Measurements from ENCODE around the gene SLC38A1.
"Not testable (repeated sequence)": the region's sequence is repeated elsewhere in the genome, so short reads cannot be mapped to it uniquely, and the experiment has no call there.

Gene SLC38A1

DNA sequence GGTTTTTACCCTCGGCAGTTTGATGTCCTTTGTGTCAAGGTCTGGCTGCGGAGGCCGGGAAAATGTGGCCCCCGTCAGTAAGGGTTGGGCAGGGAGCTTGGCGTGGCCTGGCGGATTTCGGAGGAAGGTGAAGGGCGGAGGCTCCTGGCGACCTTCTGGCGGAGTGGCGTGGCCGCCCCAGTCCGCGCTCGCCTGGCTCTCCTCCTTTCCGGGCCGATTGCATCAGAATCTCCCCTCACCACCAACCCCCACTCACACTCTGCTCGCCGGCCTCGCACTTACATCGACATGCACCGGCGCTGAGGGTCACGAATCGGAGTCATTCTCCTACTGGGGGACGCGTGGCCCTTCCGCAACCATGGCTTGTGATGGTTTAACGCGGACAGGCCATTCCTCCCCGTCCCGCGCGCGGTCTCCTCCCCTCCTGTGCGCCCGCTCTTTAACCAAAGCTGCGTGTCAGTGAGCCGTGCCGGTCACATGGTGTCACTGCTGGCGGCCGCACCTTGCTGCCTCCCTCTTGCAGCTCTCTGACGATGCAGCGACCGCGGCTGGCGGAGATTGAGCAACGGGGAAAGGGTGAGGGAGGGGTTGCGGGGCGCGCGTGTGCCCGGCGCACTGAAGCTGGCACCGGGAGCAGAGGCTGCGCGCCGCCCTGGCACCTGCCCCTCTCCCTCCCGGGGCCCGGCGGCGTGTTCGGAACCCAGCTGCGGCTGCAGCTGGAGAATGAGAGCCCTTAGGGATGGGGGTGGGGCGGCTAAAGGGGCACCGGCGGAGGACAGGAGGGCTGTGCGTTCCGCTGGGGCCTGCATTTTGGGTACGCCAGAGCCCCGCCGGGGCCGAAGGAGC is at the start of gene SLC38A1:
Gene SLC38A1 (minus strand): TSS at position 461 of the 846 bp plus-strand sequence. CDS start 29,243 bp downstream, outside the sequence.
- ATAC-seq (peak; percentile 61), DNase-seq (peak; percentile 84)

- DNase-seq (no peak), ATAC-seq (no peak)
These were observed 49.2 kb upstream of the SLC38A1 start for GRCh38 chr12:46318037-46318436.

GRCh38 chr12:46304070-46304469 is 35.2 kb upstream of the SLC38A1 start:
- no peak for ATAC-seq
- no peak for DNase-seq

- ATAC-seq (no peak), DNase-seq (peak; percentile 45)
These were observed 34.3 kb upstream of the SLC38A1 start for GRCh38 chr12:46303039-46303666.

DNA sequence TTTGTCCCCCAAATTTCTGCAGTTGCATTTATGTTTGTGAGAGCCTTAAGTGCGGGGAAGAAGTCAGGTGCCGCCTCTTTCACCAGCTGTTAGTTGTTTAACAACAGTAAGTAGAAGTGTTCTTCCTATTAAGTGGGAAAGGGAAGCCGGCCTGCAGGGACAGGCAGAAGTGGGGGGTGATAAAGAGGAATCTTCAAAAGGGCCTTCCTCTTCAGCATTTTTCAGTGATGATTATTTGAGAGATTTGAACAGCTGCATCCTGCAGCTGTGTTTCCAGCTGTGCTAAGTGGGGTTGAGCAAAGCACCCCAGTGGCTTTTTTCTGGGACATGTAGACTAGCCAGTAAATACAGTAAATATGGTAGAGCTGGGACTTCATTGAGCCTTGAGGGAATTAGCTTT is 32.1 kb upstream of the SLC38A1 start:
- ATAC-seq (no peak), DNase-seq (no peak)

DNA sequence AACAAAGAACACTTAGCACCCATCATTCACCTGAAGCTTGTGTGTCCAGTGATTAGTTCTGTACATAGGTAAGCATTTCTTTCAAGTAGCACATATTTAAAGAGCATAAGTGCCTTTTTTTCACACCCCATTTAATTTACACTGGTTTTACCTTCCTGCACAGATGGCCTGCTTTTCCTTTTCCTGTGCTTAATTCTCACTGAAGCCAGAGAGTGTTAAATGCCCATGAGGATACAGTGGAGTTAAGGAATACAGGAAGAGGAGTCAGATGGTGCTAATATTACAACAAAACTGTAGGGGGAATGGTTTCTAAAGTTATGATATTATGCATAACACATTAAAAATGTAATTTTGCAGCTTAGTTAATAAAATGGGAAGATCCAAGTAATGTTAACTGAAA is 31.0 kb upstream of the SLC38A1 start:
- DNase-seq (no peak), ATAC-seq (no peak)

- no peak for DNase-seq
- ATAC-seq = no peak
These were observed 29.4 kb upstream of the SLC38A1 start for GRCh38 chr12:46298261-46298660.

DNA sequence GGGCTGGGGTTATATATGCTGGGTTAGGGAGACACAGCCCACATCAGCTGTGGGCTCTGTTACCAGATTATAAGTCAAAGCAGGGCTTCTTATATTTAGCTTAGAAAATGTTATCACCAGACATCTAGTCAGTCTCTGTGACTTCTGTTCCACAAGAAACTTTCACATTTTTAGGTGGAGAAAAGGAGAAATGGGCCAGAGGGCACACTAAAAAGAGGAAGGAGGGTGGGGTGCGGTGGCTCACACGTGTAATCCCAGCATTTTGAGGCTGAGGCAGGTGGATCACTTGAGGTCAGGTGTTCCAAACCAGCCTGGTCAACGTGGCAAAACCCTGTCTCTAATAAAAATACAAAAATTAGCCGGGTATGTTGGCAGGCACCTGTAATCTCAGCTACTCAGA is 28.0 kb upstream of the SLC38A1 start:
- no peak for DNase-seq
- ATAC-seq = no peak

GRCh38 chr12:46292754-46293402 is 24.0 kb upstream of the SLC38A1 start:
- no peak for ATAC-seq

GRCh38 chr12:46291953-46292352 is 23.1 kb upstream of the SLC38A1 start:
- not testable (repeated sequence) for DNase-seq, ATAC-seq

More at GRCh38 chr12:46292754-46293402, 24.0 kb upstream of the SLC38A1 start:
- no peak for DNase-seq

GRCh38 chr12:46285177-46285576 is 16.3 kb upstream of the SLC38A1 start:
- not testable (repeated sequence) for ATAC-seq, DNase-seq

- DNase-seq (no peak), ATAC-seq (no peak)
These were observed 14.0 kb upstream of the SLC38A1 start for GRCh38 chr12:46282829-46283228.

- DNase-seq (no peak), ATAC-seq (no peak)
These were observed 7.9 kb upstream of the SLC38A1 start for GRCh38 chr12:46276756-46277155.

GRCh38 chr12:46271863-46272262 is 3.0 kb upstream of the SLC38A1 start:
- ATAC-seq (no peak), DNase-seq (no peak)

DNA sequence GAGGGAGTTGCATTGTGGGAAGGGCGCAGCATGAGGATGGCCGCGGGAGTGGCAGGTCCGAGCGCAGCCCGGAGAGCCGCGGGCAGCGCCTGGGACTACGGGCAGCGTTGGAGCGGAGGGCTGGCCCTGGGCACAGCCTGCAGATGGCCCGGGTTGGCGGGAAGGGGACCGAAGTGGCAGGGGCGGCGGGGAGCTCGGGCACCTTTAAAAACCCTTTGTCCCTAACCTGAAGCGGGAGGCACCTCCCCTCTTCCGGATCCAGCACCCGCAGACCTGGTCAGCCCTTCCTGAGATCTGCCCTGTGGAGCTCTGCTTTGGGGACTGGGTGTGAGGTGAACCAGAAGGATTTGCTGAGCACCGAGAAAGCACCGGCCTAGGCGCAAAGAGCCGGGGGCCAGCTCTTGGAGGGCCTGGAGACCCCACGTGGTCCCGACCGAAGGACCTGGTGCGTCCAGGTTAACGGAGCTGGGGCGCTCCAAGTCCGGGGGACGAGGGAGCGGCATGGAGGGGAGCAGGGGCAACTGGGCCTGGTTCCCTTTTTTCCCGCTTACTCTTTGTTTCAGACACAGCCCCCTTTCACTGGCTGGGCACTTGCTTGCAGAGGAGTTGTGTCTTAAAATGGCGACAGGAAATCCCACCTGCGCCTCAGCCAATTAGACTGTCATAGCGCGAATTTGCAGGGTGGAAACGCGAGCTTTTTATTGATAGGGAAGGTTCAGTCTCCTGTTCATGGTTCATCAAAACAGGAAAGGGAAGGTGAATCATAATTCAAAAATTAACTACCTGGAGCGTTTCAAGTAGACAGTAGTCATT is 792 bp upstream of the SLC38A1 start:
- peak; percentile 56 for ATAC-seq
- DNase-seq = peak; percentile 74

- DNase-seq (peak; percentile 40), ATAC-seq (no peak)
These were observed 839 bp downstream of the SLC38A1 start for GRCh38 chr12:46267825-46268582.

DNA sequence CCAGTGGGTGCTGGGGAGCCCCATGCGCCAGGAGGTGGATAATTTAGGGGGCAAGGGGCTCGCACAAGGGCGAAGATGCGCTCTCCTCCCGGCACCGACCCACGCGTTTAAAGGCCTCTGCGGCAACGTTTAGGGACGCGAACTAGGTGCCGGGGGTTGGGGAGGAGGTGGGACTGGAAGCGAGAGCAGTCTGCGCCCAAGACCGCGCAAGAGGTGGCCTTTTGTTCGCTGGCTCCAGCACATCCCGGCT is 1.3 kb downstream of the SLC38A1 start:
- ATAC-seq = no peak

DNA sequence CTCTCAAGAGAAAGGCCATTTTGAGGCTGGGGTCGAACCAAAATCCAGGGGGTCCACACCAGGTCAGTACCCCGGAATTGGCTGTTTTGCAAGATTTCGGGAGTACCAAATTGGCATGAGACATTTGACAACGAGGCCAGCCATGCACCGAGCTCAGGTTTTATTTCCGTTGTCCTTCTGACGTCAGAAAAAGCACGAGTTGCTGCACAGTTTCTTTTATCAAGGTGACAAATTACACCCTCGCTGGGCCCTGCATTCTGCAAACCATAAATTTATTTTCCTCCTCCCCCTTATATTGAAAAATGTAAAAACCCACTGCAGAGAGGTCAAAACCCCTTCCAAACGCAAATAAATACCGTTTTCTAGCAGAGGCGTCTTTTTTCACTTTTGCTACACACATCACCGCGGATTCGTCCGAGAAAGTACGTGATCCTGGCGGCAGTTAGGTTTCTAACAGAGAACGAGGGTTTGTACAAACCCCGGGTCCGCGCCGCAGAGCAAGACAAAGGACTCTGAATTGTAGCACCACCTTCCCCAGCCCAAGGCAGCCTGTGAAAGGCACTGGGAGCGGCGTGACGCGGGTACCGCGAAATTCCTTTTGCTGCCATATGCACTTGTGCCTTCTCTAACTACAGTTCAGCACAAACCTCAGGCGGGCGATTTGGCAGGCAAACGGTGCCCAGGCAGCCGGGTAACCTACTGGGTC is 1.8 kb downstream of the SLC38A1 start:
- ATAC-seq = peak; percentile 8

More for the DNA sequence above, 1.3 kb downstream of the SLC38A1 start:
- peak; percentile 46 for DNase-seq

GRCh38 chr12:46266382-46266791 is 2.5 kb downstream of the SLC38A1 start:
- peak; percentile 46 for DNase-seq
- no peak for ATAC-seq

More for the DNA sequence above, 1.8 kb downstream of the SLC38A1 start:
- DNase-seq = peak; percentile 59

- DNase-seq (peak; percentile 30), ATAC-seq (no peak)
These were observed 3.1 kb downstream of the SLC38A1 start for GRCh38 chr12:46265734-46266133.

DNA sequence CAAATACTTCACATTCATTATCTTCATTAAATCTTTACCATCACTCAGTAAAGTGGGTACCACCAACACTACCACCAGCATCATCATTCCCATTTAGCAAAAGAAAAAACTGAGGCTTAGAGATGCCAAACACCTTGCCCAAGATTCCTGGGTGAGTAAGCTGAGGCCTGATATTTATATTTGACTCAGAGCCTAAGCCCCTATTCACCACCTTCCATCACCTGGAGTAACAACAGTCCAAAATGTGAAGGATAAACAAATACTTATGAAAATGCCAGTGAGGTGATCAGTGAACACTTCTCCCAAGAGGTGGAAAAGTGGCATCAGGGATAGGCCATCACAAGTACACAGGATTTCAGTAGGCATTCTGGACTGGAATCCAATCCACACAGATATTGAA is 3.7 kb downstream of the SLC38A1 start:
- ATAC-seq (no peak), DNase-seq (no peak)

All from stimulated activated naive CD8-positive, alpha-beta T cell treated with anti-CD3 and anti-CD28 coated beads, Interleukin-15, Interleukin-2, amounts not matched to agents 100 U/mL and 50 U/mL, for 24 hours (primary cell).